GM12878 (cell line): ENCODE results near the gene HIP1. TPM values are rescaled to one million over a fixed set of nuclear protein-coding genes. Genes with fewer than 3 reads are reported as not detected.
"Not testable (repeated sequence)": the region's sequence is repeated elsewhere in the genome, so short reads cannot be mapped to it uniquely, and the experiment has no call there.

ENCODE experiments used
- ATAC-seq: fragments of 200-7000 bp; cut with Tn5 transposase; 3 replicates; pipeline ENCODE4 v1.9.1; 2020; ENCODE audit warnings: mild to moderate bottlenecking, moderate library complexity
- BruUV-seq: library from RNA; stranded (reverse); fragments of 400-500 nt; replicated peaks from 2 replicates; lab custom pipeline; 2021; lab: Mats Ljungman, UMichigan
- CTCF ChIA-PET: fragments of 300-600 bp; sonication (Branson Sonifier 250); formaldehyde crosslinking; extraction: SDS; loops from one replicate; lab custom pipeline; 2021; ENCODE audit warnings: inconsistent platforms; lab: Yijun Ruan, JAX
- POLR2A ChIA-PET: fragments of 350-600 bp; formaldehyde crosslinking; extraction: SDS; loops from one replicate; lab custom pipeline; 2021; ENCODE audit warnings: inconsistent platforms; lab: Charles Lee
- RAD21 ChIA-PET: fragments of 300-600 bp; sonication (Branson Sonifier 250); formaldehyde crosslinking; loops from one replicate; lab custom pipeline; 2023; ENCODE audit warnings: antibody characterized with exemption; ENCODE audit not compliant: unreplicated experiment; lab: Charles Lee
- SMC1A ChIA-PET: fragments of 300-600 bp; sonication (Branson Sonifier 250); formaldehyde crosslinking; loops from one replicate; lab custom pipeline; 2023; ENCODE audit not compliant: unreplicated experiment, uncharacterized antibody; lab: Charles Lee
- DNase-seq: peaks from one replicate; pipeline ENCODE4 v3.0.0-alpha.2; 2011; ENCODE audit warnings: low read depth, low spot score
- FAIRE-seq: peaks from 3 replicates; lab custom pipeline; 2011; peaks lifted over from hg19 to GRCh38; lab: Jason Lieb, UNC
- H2AFZ ChIP-seq: 2 replicates; pipeline ENCODE4 v1.6.0; 2011; ENCODE audit warnings: low read depth, low read length, control low read depth; ENCODE audit not compliant: control insufficient read depth
- H3K27ac ChIP-seq: 2 replicates; pipeline ENCODE4 v1.5.1; 2011; ENCODE audit warnings: control low read depth; ENCODE audit not compliant: control insufficient read depth, insufficient read depth
- H3K27me3 ChIP-seq, 2 experiments: replicated peaks in 1 of 2; 2 replicates each; pipeline versions ENCODE4 v1.6.0 to v1.6.1; 2011; ENCODE audit warnings: low read length in 1 of 2; ENCODE audit not compliant: control insufficient read depth in 2 of 2, insufficient read depth in 2 of 2
- H3K36me3 ChIP-seq, 2 experiments: 2 replicates each; pipeline ENCODE4 v1.5.1; 2011; ENCODE audit warnings: low read length in 1 of 2; ENCODE audit not compliant: control insufficient read depth in 2 of 2, insufficient read depth in 2 of 2
- H3K4me1 ChIP-seq: 2 replicates; pipeline ENCODE4 v1.6.1; 2011; ENCODE audit warnings: mild to moderate bottlenecking, low read length, moderate library complexity, mixed read lengths; ENCODE audit not compliant: control insufficient read depth, insufficient read depth
- H3K4me2 ChIP-seq: 2 replicates; pipeline ENCODE4 v1.6.0; 2011; ENCODE audit warnings: control low read depth; ENCODE audit not compliant: control insufficient read depth, insufficient read depth
- H3K4me3 ChIP-seq: fragments of 200-600 bp; sonication (generic); 2 replicates; pipeline ENCODE4 v1.5.1; 2016
- H3K79me2 ChIP-seq: 2 replicates; pipeline ENCODE4 v1.6.0; 2011; ENCODE audit warnings: low read length; ENCODE audit not compliant: control insufficient read depth, insufficient read depth
- H3K9ac ChIP-seq: 2 replicates; pipeline ENCODE4 v1.8.0; 2011; ENCODE audit warnings: low read length, control low read depth, mixed read lengths; ENCODE audit not compliant: control insufficient read depth, insufficient read depth
- H3K9me3 ChIP-seq: replicated peaks from 3 replicates; pipeline ENCODE4 v1.5.1; 2011; ENCODE audit warnings: mild to moderate bottlenecking, low read length; ENCODE audit not compliant: control insufficient read depth, insufficient read depth
- H4K20me1 ChIP-seq: 2 replicates; pipeline ENCODE4 v1.6.0; 2011; ENCODE audit not compliant: control insufficient read depth, insufficient read depth
- BCL3 ChIP-seq: IDR thresholded peaks from 2 replicates; pipeline ENCODE4 v1.6.1; 2011; ENCODE audit warnings: borderline replicate concordance, low read depth, mild to moderate bottlenecking, moderate library complexity, low read length; ENCODE audit not compliant: insufficient read depth, poor library complexity, severe bottlenecking
- KLF5 ChIP-seq: fragments of 450-650 bp; IDR thresholded peaks from 2 replicates; pipeline ENCODE4 v1.6.1; 2014; ENCODE audit warnings: mild to moderate bottlenecking; ENCODE audit not compliant: partially characterized antibody
- WGBS: methylation state at CpG from one replicate; pipeline ENCODE4 v1.1.6; 2016; ENCODE audit warnings: low lambda C conversion rate; ENCODE audit not compliant: insufficient replicate concordance, insufficient coverage; ENCODE audit errors: missing lambda C conversion rate; 5-methylcytosine and 5-hydroxymethylcytosine counted together
- in situ Hi-C: fragments of 300-500 bp; cut with MboI; formaldehyde crosslinking; loops from 9 replicates; pipeline ENCODE4 v1.14.3; 2018; ENCODE audit warnings: mixed read lengths
- intact Hi-C: fragments of 100-400 bp; cut with micrococcal nuclease; formaldehyde crosslinking; loops from one replicate; pipeline ENCODE4 v1.14.2; 2022; ENCODE audit not compliant: unreplicated experiment
- polyA plus RNA-seq, 11 experiments: library from polyadenylated mRNA; depleted of rRNA in 4 of 11; unstranded in 6 of 11; stranded (reverse) in 5 of 11; fragments of >200 nt; fragmentation: Nextera tagmentation in 4 of 11; fragmentation: Illumina TruSeq in 1 of 11; extraction: Ambion mirVana in 4 of 11; extraction: Trizol in 1 of 11; gene quantifications; 1 replicate in 1 of 11; 2 replicates in 10 of 11; pipeline versions ENCODE4 v1.2.1 to v1.2.3, GENCODE V29; 2011 to 2016; ENCODE audit warnings: inconsistent platforms in 2 of 11, missing spikeins in 2 of 11, low read depth in 1 of 11
- total RNA-seq, 4 experiments: library from RNA; depleted of rRNA in 3 of 4; stranded (reverse); fragments of >200 nt in 3 of 4; fragmentation: Illumina TruSeq in 1 of 4; extraction: Trizol in 1 of 4; gene quantifications; 2 replicates each; pipeline versions ENCODE4 v1.2.1 to v1.2.3, GENCODE V29; 2013 to 2021

HIP1 gene
- total and polyA plus RNA-seq, 10 of the 15 experiments (the other 5 are each of a cell fraction or from before 2014, with no cell fraction given) = 1.2 to 9.7 (median 3.2) TPM

- TF ChIP-seq BCL3 = no peak
- no peak for TF ChIP-seq KLF5
- TF ChIP-seq, all 136 proteins: peak for 0
Measured at GRCh38 chr7:75571209-75571608, 167.5 kb downstream of the HIP1 start (continued).

GRCh38 chr7:75569629-75570282 lies 169.0 kb downstream of the HIP1 start:
- ATAC-seq, BruUV-seq, H3K36me3 ChIP-seq, H3K4me1 ChIP-seq, intact Hi-C loops, H3K79me2 ChIP-seq, H3K4me3 ChIP-seq, H3K27me3 ChIP-seq, SMC1A ChIA-PET, FAIRE-seq, CTCF ChIA-PET, in situ Hi-C loops, H4K20me1 ChIP-seq, RAD21 ChIA-PET, H2AFZ ChIP-seq, POLR2A ChIA-PET, H3K9ac ChIP-seq, H3K27ac ChIP-seq, DNase-seq, H3K9me3 ChIP-seq, H3K4me2 ChIP-seq: not testable (repeated sequence)
- WGBS = 84% methylated on average over 16 of the region's 16 CpGs
